Uterus (tissue), 2 donors: ENCODE results near the gene COL27A1.

Experiments used
- POLR2A ChIP-seq, 2 donors: fragments of 450-650 bp; IDR thresholded peaks; one replicate each; pipeline ENCODE4 v1.6.1; 2016; ENCODE audit warnings: antibody characterized with exemption in 2 of 2, mild to moderate bottlenecking in 1 of 2, moderate library complexity in 1 of 2
- TF ChIP-seq, protein P1 (sequence below), 4 experiments: fragments of 200-600 bp in 2 of 4; fragments of 450-650 bp in 2 of 4; sonication (generic) in 2 of 4; IDR thresholded peaks; one replicate each; pipeline ENCODE4 v1.5.1; 2016 to 2019; ENCODE audit warnings: antibody characterized with exemption in 4 of 4, mild to moderate bottlenecking in 2 of 4, moderate library complexity in 1 of 4

DNA sequence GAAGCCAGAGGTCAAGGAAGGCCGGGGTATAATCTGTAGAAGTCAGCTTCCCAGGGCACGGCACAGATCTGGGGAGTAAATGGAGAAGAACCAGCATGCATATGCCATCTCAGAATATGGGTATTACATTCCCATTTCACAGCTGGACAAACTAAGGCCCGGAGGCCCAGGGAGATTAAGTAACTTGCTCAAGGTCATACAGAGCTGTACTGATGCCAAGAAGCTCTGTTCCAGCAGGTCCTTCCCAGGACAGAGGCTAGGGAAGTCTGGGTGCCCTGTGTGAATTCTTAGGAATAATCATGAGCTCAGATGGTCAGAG, 19.2 kb downstream of the COL27A1 start:
- TF ChIP-seq, protein P1, sequence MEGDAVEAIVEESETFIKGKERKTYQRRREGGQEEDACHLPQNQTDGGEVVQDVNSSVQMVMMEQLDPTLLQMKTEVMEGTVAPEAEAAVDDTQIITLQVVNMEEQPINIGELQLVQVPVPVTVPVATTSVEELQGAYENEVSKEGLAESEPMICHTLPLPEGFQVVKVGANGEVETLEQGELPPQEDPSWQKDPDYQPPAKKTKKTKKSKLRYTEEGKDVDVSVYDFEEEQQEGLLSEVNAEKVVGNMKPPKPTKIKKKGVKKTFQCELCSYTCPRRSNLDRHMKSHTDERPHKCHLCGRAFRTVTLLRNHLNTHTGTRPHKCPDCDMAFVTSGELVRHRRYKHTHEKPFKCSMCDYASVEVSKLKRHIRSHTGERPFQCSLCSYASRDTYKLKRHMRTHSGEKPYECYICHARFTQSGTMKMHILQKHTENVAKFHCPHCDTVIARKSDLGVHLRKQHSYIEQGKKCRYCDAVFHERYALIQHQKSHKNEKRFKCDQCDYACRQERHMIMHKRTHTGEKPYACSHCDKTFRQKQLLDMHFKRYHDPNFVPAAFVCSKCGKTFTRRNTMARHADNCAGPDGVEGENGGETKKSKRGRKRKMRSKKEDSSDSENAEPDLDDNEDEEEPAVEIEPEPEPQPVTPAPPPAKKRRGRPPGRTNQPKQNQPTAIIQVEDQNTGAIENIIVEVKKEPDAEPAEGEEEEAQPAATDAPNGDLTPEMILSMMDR (IDR thresholded peaks at IDR 0.05), result no peak
- TF ChIP-seq POLR2A (IDR thresholded peaks at IDR 0.05), result no peak
